SJSA1 (cell line): Measurements from ENCODE around the gene MLLT3. TPM values are rescaled to one million over a fixed set of nuclear protein-coding genes. Genes with fewer than 3 reads are reported as not detected.

ENCODE experiments used
- DNase-seq, 2 experiments: peaks; one replicate each; pipeline ENCODE4 v3.0.0-alpha.2; 2015 to 2020; ENCODE audit warnings: low spot score in 2 of 2, low read depth in 1 of 2
- H3K27ac ChIP-seq: fragments of 250-450 bp; sonication (Bioruptor Pico); 2 replicates; pipeline ENCODE4 v1.5.1; 2020; ENCODE audit warnings: mild to moderate bottlenecking, moderate library complexity
- H3K27me3 ChIP-seq: fragments of 250-450 bp; sonication (Bioruptor Pico); replicated peaks from 2 replicates; pipeline ENCODE4 v1.5.1; 2020; ENCODE audit warnings: mild to moderate bottlenecking, moderate library complexity
- H3K36me3 ChIP-seq: fragments of 250-450 bp; sonication (Bioruptor Pico); 2 replicates; pipeline ENCODE4 v1.5.1; 2020; ENCODE audit warnings: mild to moderate bottlenecking
- H3K4me1 ChIP-seq: fragments of 250-450 bp; sonication (Bioruptor Pico); replicated peaks from 2 replicates; pipeline ENCODE4 v1.6.1; 2021; ENCODE audit warnings: mild to moderate bottlenecking
- H3K4me3 ChIP-seq: fragments of 250-450 bp; sonication (Bioruptor Pico); 2 replicates; pipeline ENCODE4 v1.5.1; 2020; ENCODE audit warnings: mild to moderate bottlenecking
- H3K9me3 ChIP-seq: fragments of 250-450 bp; sonication (Bioruptor Pico); replicated peaks from 2 replicates; pipeline ENCODE4 v1.5.1; 2020; ENCODE audit warnings: mild to moderate bottlenecking
- total RNA-seq: library from RNA; depleted of rRNA; stranded (reverse); fragments of >200 nt; shearing (Covaris generic); gene quantifications from 2 replicates; pipeline ENCODE4 v1.2.3, GENCODE V29; 2014

Gene MLLT3
- total RNA-seq, 1 experiment from 2014 or later, result 13.9 TPM

- H3K4me1 ChIP-seq, result peaks cover 47% of the 10 kb centered on the region
- H3K36me3 ChIP-seq, result no peaks in the 10 kb centered on the region
- no peaks in the 10 kb centered on the region for H3K27me3 ChIP-seq
- H3K4me3 ChIP-seq, result no peak overlapping the region
- no peaks in the 10 kb centered on the region for H3K9me3 ChIP-seq
- no peak for DNase-seq
- H3K27ac ChIP-seq, result no peak overlapping the region
Measured at GRCh38 chr9:20357037-20357432, 265.3 kb downstream of the MLLT3 start.

GRCh38 chr9:20356403-20357036 lies 265.8 kb downstream of the MLLT3 start:
- H3K4me1 ChIP-seq, result peaks cover 47% of the 10 kb centered on the region
- peak overlapping the region; percentile 10; the same call in 1 of the 2 replicates for H3K4me3 ChIP-seq
- H3K36me3 ChIP-seq, result no peaks in the 10 kb centered on the region
- no peaks in the 10 kb centered on the region for H3K9me3 ChIP-seq
- peak; percentile 66 to 67 for DNase-seq
- H3K27me3 ChIP-seq, result no peaks in the 10 kb centered on the region
- peak overlapping the region; percentile 90 for H3K27ac ChIP-seq

GRCh38 chr9:20355022-20355421 lies 267.3 kb downstream of the MLLT3 start:
- peak in 1 of 2 experiments; percentile 61 for DNase-seq
- Histone ChIP-seq H3K4me1 (peaks cover 47% of the 10 kb centered on the region), H3K36me3 (no peaks in the 10 kb centered on the region), H3K4me3 (no peak overlapping the region), H3K9me3 (no peaks in the 10 kb centered on the region), H3K27me3 (no peaks in the 10 kb centered on the region), H3K27ac (peak overlapping the region; percentile 90)

- Histone ChIP-seq H3K27ac (peak overlapping the region; percentile 90), H3K36me3 (no peaks in the 10 kb centered on the region), H3K4me1 (peaks cover 47% of the 10 kb centered on the region), H3K4me3 (no peak overlapping the region), H3K27me3 (no peaks in the 10 kb centered on the region), H3K9me3 (no peaks in the 10 kb centered on the region)
- DNase-seq, result peak in 1 of 2 experiments; percentile 71
Measured at GRCh38 chr9:20353931-20354652, 268.2 kb downstream of the MLLT3 start.

- Histone ChIP-seq H3K36me3 (no peaks in the 10 kb centered on the region), H3K27me3 (no peaks in the 10 kb centered on the region), H3K27ac (peak overlapping the region; percentile 90), H3K4me3 (no peak overlapping the region), H3K9me3 (no peaks in the 10 kb centered on the region), H3K4me1 (peaks cover 47% of the 10 kb centered on the region)
- no peak for DNase-seq
Measured at GRCh38 chr9:20353524-20353923, 268.8 kb downstream of the MLLT3 start.

GRCh38 chr9:20352591-20352990 lies 269.7 kb downstream of the MLLT3 start:
- Histone ChIP-seq H3K27ac (peak overlapping the region; percentile 90), H3K4me3 (no peak overlapping the region), H3K9me3 (no peaks in the 10 kb centered on the region), H3K36me3 (no peaks in the 10 kb centered on the region), H3K27me3 (no peaks in the 10 kb centered on the region), H3K4me1 (peaks cover 46% of the 10 kb centered on the region)
- DNase-seq, result peak in 1 of 2 experiments; percentile 25

- Histone ChIP-seq H3K27ac (no peak overlapping the region), H3K4me3 (no peak overlapping the region), H3K27me3 (no peaks in the 10 kb centered on the region), H3K9me3 (no peaks in the 10 kb centered on the region), H3K36me3 (no peaks in the 10 kb centered on the region), H3K4me1 (peaks cover 38% of the 10 kb centered on the region)
- DNase-seq, result no peak
Measured at GRCh38 chr9:20351715-20352114, 270.6 kb downstream of the MLLT3 start.

- H3K4me1 ChIP-seq, result peaks cover 18% of the 10 kb centered on the region
- H3K4me3 ChIP-seq, result no peak overlapping the region
- no peaks in the 10 kb centered on the region for H3K27me3 ChIP-seq
- H3K9me3 ChIP-seq, result no peaks in the 10 kb centered on the region
- no peak for DNase-seq
- H3K36me3 ChIP-seq, result no peaks in the 10 kb centered on the region
- no peak overlapping the region for H3K27ac ChIP-seq
Measured at GRCh38 chr9:20349568-20349967, 272.7 kb downstream of the MLLT3 start.

- Histone ChIP-seq H3K27ac (no peak overlapping the region), H3K27me3 (no peaks in the 10 kb centered on the region), H3K9me3 (no peaks in the 10 kb centered on the region), H3K4me3 (no peak overlapping the region), H3K4me1 (peaks cover 23% of the 10 kb centered on the region), H3K36me3 (no peaks in the 10 kb centered on the region)
- no peak for DNase-seq
Measured at GRCh38 chr9:20343325-20343724, 279.0 kb downstream of the MLLT3 start.

GRCh38 chr9:20340511-20340861 lies 281.8 kb downstream of the MLLT3 start:
- DNase-seq, result peak; percentile 64 to 84
- peak overlapping the region; percentile 79 for H3K27ac ChIP-seq

GRCh38 chr9:20335668-20336332 lies 286.5 kb downstream of the MLLT3 start:
- no peak for DNase-seq
- H3K27ac ChIP-seq, result no peak overlapping the region
- no peaks in the 10 kb centered on the region for H3K9me3 ChIP-seq
- no peaks in the 10 kb centered on the region for H3K36me3 ChIP-seq
- H3K27me3 ChIP-seq, result no peaks in the 10 kb centered on the region
- no peak overlapping the region for H3K4me3 ChIP-seq
- H3K4me1 ChIP-seq, result peaks cover 16% of the 10 kb centered on the region

More at GRCh38 chr9:20340511-20340861, 281.8 kb downstream of the MLLT3 start:
- Histone ChIP-seq H3K4me1 (peaks cover 23% of the 10 kb centered on the region), H3K9me3 (no peaks in the 10 kb centered on the region), H3K27me3 (no peaks in the 10 kb centered on the region), H3K36me3 (no peaks in the 10 kb centered on the region), H3K4me3 (peak overlapping the region; percentile 13)

- no peaks in the 10 kb centered on the region for H3K4me1 ChIP-seq
- no peak for DNase-seq
- no peak overlapping the region for H3K27ac ChIP-seq
- no peaks in the 10 kb centered on the region for H3K36me3 ChIP-seq
- H3K4me3 ChIP-seq, result no peak overlapping the region
- H3K27me3 ChIP-seq, result no peaks in the 10 kb centered on the region
- H3K9me3 ChIP-seq, result no peaks in the 10 kb centered on the region
Measured at GRCh38 chr9:20333991-20334390, 288.3 kb downstream of the MLLT3 start.

- no peak overlapping the region for H3K4me3 ChIP-seq
- no peaks in the 10 kb centered on the region for H3K9me3 ChIP-seq
- no peaks in the 10 kb centered on the region for H3K36me3 ChIP-seq
- H3K27ac ChIP-seq, result no peak overlapping the region
- DNase-seq, result no peak
- H3K27me3 ChIP-seq, result no peaks in the 10 kb centered on the region
- H3K4me1 ChIP-seq, result no peaks in the 10 kb centered on the region
Measured at GRCh38 chr9:20331095-20331685, 291.1 kb downstream of the MLLT3 start.

GRCh38 chr9:20330688-20331087 lies 291.6 kb downstream of the MLLT3 start:
- Histone ChIP-seq H3K36me3 (no peaks in the 10 kb centered on the region), H3K4me3 (no peak overlapping the region), H3K4me1 (no peaks in the 10 kb centered on the region), H3K9me3 (no peaks in the 10 kb centered on the region), H3K27me3 (no peaks in the 10 kb centered on the region), H3K27ac (no peak overlapping the region)
- no peak for DNase-seq
